Ovary (tissue), 9 donors: Measurements from ENCODE around the gene GMPR. TPM values are rescaled to one million over a fixed set of nuclear protein-coding genes. Genes with fewer than 3 reads are reported as not detected.

Experiments
- DNase-seq, 5 donors: peaks; one replicate each; pipeline ENCODE4 v3.0.0-alpha.2; 2019 to 2020
- H3K27ac ChIP-seq, 2 donors: fragments of 200-600 bp; one replicate each; pipeline versions ENCODE4 v1.5.1 to v1.8.0; 2019 to 2022
- H3K27me3 ChIP-seq: fragments of 200-600 bp; one replicate; pipeline ENCODE4 v1.8.0; 2022
- H3K36me3 ChIP-seq: fragments of 200-600 bp; sonication (generic); one replicate; pipeline ENCODE4 v1.5.1; 2019
- H3K4me1 ChIP-seq: one replicate; pipeline ENCODE4 v1.8.1; 2013; ENCODE audit warnings: mild to moderate bottlenecking, moderate library complexity; ENCODE audit not compliant: insufficient read depth
- H3K4me3 ChIP-seq: fragments of 200-600 bp; sonication (generic); one replicate; pipeline ENCODE4 v1.5.1; 2017
- H3K9me3 ChIP-seq, 2 donors: fragments of 200-600 bp in 1 of 2; sonication (generic) in 1 of 2; one replicate each; pipeline versions ENCODE4 v1.5.1 to v1.8.1; 2013 to 2019; ENCODE audit warnings: mild to moderate bottlenecking in 1 of 2, moderate library complexity in 1 of 2
- EP300 ChIP-seq: sonication (generic); formaldehyde crosslinking; IDR thresholded peaks from one replicate; pipeline ENCODE4 v1.6.1; 2017; ENCODE audit warnings: antibody characterized with exemption
- POLR2A ChIP-seq: fragments of 450-650 bp; IDR thresholded peaks from one replicate; pipeline ENCODE4 v1.6.1; 2017; ENCODE audit warnings: antibody characterized with exemption, mild to moderate bottlenecking, moderate library complexity
- WGBS, 3 donors: extraction: QIAGEN DNeasy Blood & Tissue Kit in 1 of 3; methylation state at CpG; one replicate each; pipeline versions ENCODE4 v1.1.5 to v1.1.7; 2013 to 2017; 5-methylcytosine and 5-hydroxymethylcytosine counted together
- intact Hi-C, 4 donors: fragments of 100-400 bp; cut with DNase I; formaldehyde crosslinking; loops; one replicate each; pipeline versions ENCODE4 v1.11.0 to v1.15.1; 2022 to 2023
- polyA plus RNA-seq, 2 donors: library from polyadenylated mRNA; stranded (reverse); fragments of 200-250 nt in 1 of 2; fragments of 350-450 nt in 1 of 2; fragmentation: Illumina TruSeq in 1 of 2; extraction: RNeasy Lipid Tissue Mini Kit (QIAGEN cat#74804) in 1 of 2; gene quantifications; one replicate each; pipeline ENCODE4 v1.2.3, GENCODE V29; 2013 to 2014
- total RNA-seq, 7 donors: library from RNA; depleted of rRNA in 2 of 7; stranded (reverse); fragments of >200 nt in 2 of 7; fragmentation: NEBNext Ultra II Directional in 3 of 7; extraction: Animal tissue kit (Norgen Biotek cat#: 25700) in 3 of 7; gene quantifications; one replicate each; pipeline versions ENCODE4 v1.1.0 to v1.2.4, GENCODE V29; 2016 to 2023
- TF ChIP-seq, protein P1 (sequence below), 3 donors: fragments of 450-650 bp in 2 of 3; fragments of 200-600 bp in 1 of 3; IDR thresholded peaks; one replicate each; pipeline versions ENCODE4 v1.5.1 to v1.8.0; 2016 to 2022; ENCODE audit warnings: antibody characterized with exemption in 3 of 3, mild to moderate bottlenecking in 1 of 3
- donor health status: DM: no; HTN: no; CAD: no; lungs with moderate emphysema.
- donor health status: DM: no; HTN: no; CAD: no.
- donor health status: Bipolar disorder and iron deficiency.
- donor health status: DM: yes; HTN: yes; CAD: no.
- donor health status: DM: no; HTN: no; CAD: no.
- donor health status: DM: yes; HTN: yes; CAD: no.

Gene GMPR
- total and polyA plus RNA-seq, 9 donors: 18.6 to 50.2 (median 35.1) TPM

DNA sequence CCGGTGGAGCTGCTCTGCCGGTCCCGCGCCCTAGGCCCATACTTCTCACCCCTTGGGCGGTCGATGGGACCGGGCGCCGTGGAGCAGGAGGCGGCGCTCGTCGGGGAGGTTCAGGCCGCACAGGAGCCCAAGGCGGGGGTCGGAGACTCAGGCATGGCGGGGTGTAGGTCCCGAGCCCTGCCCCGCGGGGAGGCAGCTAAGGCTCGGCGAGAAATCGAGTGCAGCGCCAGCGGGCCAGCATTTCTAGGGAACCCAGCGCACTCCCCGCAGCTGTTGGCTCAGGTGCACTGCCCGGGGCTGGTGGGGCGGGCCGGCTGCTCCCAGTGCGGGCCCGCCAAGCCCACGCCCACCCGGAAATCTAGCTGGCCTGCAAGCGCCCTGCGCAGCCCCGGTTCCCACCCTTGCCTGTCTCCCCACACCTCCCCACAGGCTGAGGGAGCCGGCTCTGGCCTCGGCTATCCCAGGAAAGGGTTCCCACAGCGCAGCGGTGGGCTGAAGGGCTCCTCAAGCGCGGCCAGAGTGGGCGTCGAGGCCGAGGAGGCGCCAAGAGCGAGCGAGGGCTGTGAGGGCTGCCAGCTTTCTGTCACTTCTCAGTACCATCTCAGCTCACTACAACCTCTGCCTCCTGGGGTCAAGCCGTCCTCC is 40.2 kb upstream of the GMPR start:
- H3K4me1 ChIP-seq: peaks cover 11% of the 10 kb centered on the region

DNA sequence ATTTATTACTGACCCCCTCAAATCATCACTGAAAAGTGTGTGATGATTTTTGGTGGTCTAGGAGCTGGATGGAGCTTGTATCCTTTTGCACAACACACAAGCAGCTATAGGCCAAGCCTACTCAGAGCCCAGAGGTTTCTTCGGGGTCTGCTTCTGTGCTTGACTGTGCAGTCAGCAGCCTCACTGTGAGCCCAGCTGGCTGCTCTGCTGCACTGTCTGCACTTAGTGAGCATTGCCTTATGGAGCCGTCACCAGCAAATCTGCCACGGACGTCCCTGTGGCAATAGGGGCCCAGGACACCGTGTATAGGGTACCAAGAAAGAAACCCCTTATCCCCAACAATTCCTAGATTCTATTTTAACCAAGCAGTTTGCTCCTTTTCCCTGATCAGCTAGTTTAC is 38.6 kb upstream of the GMPR start:
- no peaks in the 10 kb centered on the region for H3K27me3 ChIP-seq
- TF ChIP-seq POLR2A: no peak
- TF ChIP-seq, protein P1, sequence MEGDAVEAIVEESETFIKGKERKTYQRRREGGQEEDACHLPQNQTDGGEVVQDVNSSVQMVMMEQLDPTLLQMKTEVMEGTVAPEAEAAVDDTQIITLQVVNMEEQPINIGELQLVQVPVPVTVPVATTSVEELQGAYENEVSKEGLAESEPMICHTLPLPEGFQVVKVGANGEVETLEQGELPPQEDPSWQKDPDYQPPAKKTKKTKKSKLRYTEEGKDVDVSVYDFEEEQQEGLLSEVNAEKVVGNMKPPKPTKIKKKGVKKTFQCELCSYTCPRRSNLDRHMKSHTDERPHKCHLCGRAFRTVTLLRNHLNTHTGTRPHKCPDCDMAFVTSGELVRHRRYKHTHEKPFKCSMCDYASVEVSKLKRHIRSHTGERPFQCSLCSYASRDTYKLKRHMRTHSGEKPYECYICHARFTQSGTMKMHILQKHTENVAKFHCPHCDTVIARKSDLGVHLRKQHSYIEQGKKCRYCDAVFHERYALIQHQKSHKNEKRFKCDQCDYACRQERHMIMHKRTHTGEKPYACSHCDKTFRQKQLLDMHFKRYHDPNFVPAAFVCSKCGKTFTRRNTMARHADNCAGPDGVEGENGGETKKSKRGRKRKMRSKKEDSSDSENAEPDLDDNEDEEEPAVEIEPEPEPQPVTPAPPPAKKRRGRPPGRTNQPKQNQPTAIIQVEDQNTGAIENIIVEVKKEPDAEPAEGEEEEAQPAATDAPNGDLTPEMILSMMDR (IDR thresholded peaks at IDR 0.05): no peak
- no peak for TF ChIP-seq EP300
- no peak for DNase-seq
- H3K36me3 ChIP-seq: no peaks in the 10 kb centered on the region
- H3K27ac ChIP-seq: no peak overlapping the region
- no peaks in the 10 kb centered on the region for H3K9me3 ChIP-seq
- 16 to 42% (median 22%) methylated on average over 5 of the region's 5 CpGs for WGBS, 3 donors
- H3K4me1 ChIP-seq: peaks cover 11% of the 10 kb centered on the region
- no peak overlapping the region for H3K4me3 ChIP-seq
- intact Hi-C loops: loop anchor here in 1 of 4 donors (5.0 kb wide), 1 partner anchor 503 kb away; no protein-coding TSS in a partner anchor

More for the DNA sequence above, 40.2 kb upstream of the GMPR start:
- Histone ChIP-seq H3K36me3 (no peaks in the 10 kb centered on the region), H3K9me3 (no peaks in the 10 kb centered on the region), H3K27ac (no peak overlapping the region), H3K4me3 (no peak overlapping the region), H3K27me3 (no peaks in the 10 kb centered on the region)
- TF ChIP-seq EP300 (no peak), POLR2A (no peak)
- TF ChIP-seq, protein P1 (IDR thresholded peaks at IDR 0.05): no peak
- 81 to 97% (median 95%) methylated on average over 49 to 50 of the region's 50 CpGs for WGBS, 3 donors
- no peak for DNase-seq
- intact Hi-C loops: loop anchor here in 1 of 4 donors (5.0 kb wide), 1 partner anchor 501 kb away; no protein-coding TSS in a partner anchor

DNA sequence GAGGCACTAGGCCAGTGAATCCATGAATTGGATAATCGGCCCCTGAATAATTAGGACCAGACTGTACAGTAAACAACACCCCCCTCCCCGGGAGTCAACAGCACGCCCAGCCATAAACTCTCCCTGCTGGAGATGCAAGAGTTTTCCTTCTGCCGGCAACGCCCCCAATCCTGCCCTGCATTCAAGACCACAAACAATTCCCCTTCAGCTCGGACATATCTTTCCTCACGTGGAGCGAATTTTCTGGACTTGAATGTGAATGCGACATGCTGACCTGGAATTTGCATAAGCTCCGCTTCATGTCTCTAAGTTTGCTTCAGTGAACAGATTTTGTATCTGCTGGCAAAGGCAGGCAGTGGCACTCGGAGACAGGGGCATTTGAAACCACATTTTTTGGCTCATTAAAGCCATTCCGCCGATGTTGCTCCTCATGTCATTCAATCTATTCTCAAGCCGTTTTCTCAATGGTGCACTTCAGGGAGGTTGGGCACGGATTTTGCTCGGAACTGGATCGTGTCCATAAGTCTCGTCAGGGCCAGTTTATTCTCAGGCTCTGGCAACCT is 38.0 kb upstream of the GMPR start:
- Histone ChIP-seq H3K27me3 (no peaks in the 10 kb centered on the region), H3K4me3 (peak overlapping the region; percentile 6), H3K4me1 (peaks cover 15% of the 10 kb centered on the region), H3K36me3 (no peaks in the 10 kb centered on the region), H3K9me3 (no peaks in the 10 kb centered on the region), H3K27ac (no peak overlapping the region)
- no peak for DNase-seq
- WGBS, 3 donors: 4 to 12% (median 8%) methylated on average over 18 of the region's 18 CpGs
- TF ChIP-seq, protein P1 (IDR thresholded peaks at IDR 0.05): no peak
- no peak for TF ChIP-seq EP300
- no peak for TF ChIP-seq POLR2A
- intact Hi-C loops: no loop called here

DNA sequence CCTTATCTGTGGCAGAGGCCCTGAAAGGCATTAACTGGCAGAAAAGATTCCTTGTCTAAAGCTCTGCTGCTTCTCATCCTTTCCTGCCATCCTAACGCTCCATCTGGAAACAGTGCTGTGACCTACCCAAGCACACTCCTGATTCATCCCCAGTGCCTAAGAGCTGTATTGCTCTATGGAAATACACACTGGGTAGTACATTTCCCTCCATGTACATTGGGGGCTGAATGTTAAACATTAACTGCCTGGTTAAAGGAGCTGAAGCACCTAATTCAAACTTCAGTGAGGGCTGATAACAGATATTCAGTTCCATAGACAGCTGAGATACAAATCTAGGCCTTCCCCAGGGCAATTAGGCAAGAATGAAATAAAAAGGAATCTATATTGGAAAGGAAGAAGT is 36.7 kb upstream of the GMPR start:
- 95 to 98% (median 96%) methylated on average over 1 of the region's 1 CpG for WGBS, 3 donors
- Histone ChIP-seq H3K27ac (no peak overlapping the region), H3K36me3 (no peaks in the 10 kb centered on the region), H3K4me1 (peaks cover 18% of the 10 kb centered on the region), H3K9me3 (no peaks in the 10 kb centered on the region), H3K4me3 (no peak overlapping the region), H3K27me3 (no peaks in the 10 kb centered on the region)
- TF ChIP-seq, protein P1 (IDR thresholded peaks at IDR 0.05): no peak
- no peak for TF ChIP-seq EP300
- TF ChIP-seq POLR2A: no peak
- no peak for DNase-seq
- intact Hi-C loops: no loop called here
